ENCODE results near the gene OPCML. TPM values are rescaled to one million over a fixed set of nuclear protein-coding genes. Genes with fewer than 3 reads are reported as not detected.

OPCML gene
- polyA plus RNA-seq, 5 donors = 0.76 to 4.7 (median 1.5) TPM

- DNase-seq = no peak
Observed at GRCh38 chr11:133232665-133233064, 299.6 kb downstream of the OPCML start.

GRCh38 chr11:133230431-133230830 is 301.9 kb downstream of the OPCML start:
- DNase-seq = no peak

GRCh38 chr11:133228471-133229329 is 303.6 kb downstream of the OPCML start:
- DNase-seq = no peak

GRCh38 chr11:133227632-133228111 is 304.6 kb downstream of the OPCML start:
- DNase-seq = no peak

GRCh38 chr11:133224271-133224670 is 308.0 kb downstream of the OPCML start:
- no peak for DNase-seq

GRCh38 chr11:133222425-133223330 is 309.6 kb downstream of the OPCML start:
- DNase-seq = no peak

GRCh38 chr11:133219543-133219942 is 312.8 kb downstream of the OPCML start:
- DNase-seq = no peak

- no peak for DNase-seq
Observed at GRCh38 chr11:133216813-133217212, 315.5 kb downstream of the OPCML start.

- no peak for DNase-seq
Observed at GRCh38 chr11:133215596-133216230, 316.6 kb downstream of the OPCML start.

- no peak for DNase-seq
Observed at GRCh38 chr11:133214646-133215045, 317.7 kb downstream of the OPCML start.

GRCh38 chr11:133212201-133212600 is 320.1 kb downstream of the OPCML start:
- no peak for DNase-seq

GRCh38 chr11:133207995-133208394 is 324.3 kb downstream of the OPCML start:
- DNase-seq = no peak

GRCh38 chr11:133206313-133207005 is 325.8 kb downstream of the OPCML start:
- no peak for DNase-seq

GRCh38 chr11:133204158-133204557 is 328.1 kb downstream of the OPCML start:
- DNase-seq = no peak

- no peak for DNase-seq
Observed at GRCh38 chr11:133202816-133203215, 329.5 kb downstream of the OPCML start.

- DNase-seq = no peak
Observed at GRCh38 chr11:133198438-133198837, 333.9 kb downstream of the OPCML start.

- DNase-seq = no peak
Observed at GRCh38 chr11:133197425-133197824, 334.9 kb downstream of the OPCML start.

GRCh38 chr11:133191931-133192330 is 340.4 kb downstream of the OPCML start:
- DNase-seq = no peak

- DNase-seq = no peak
Observed at GRCh38 chr11:133181667-133182066, 350.6 kb downstream of the OPCML start.

- DNase-seq = peak in 1 of 2 donors; percentile 3
Observed at GRCh38 chr11:133181066-133181465, 351.2 kb downstream of the OPCML start.

GRCh38 chr11:133180201-133180600 is 352.1 kb downstream of the OPCML start:
- DNase-seq = no peak

Data from right lung (tissue), 5 donors.